Spleen (tissue), 7 donors: Measurements from ENCODE around the gene EIPR1.

ENCODE experiments used
- CTCF ChIP-seq, 11 experiments: fragments of 200-600 bp in 7 of 11; fragments of 450-650 bp in 4 of 11; sonication (generic) in 4 of 11; IDR thresholded peaks in 8 of 11; conservative IDR thresholded peaks in 3 of 11; 1 replicate in 7 of 11; 2 replicates in 4 of 11; pipeline versions ENCODE4 v1.4.0 to v1.8.0; 2016 to 2021; ENCODE audit warnings: antibody characterized with exemption in 11 of 11, inconsistent platforms in 4 of 11, mild to moderate bottlenecking in 1 of 11
- POLR2A ChIP-seq, 3 donors: fragments of 450-650 bp; IDR thresholded peaks; one replicate each; pipeline ENCODE4 v1.5.1; 2017; ENCODE audit warnings: antibody characterized with exemption in 3 of 3, mild to moderate bottlenecking in 1 of 3
- POLR2AphosphoS5 ChIP-seq, 3 donors: sonication (generic); formaldehyde crosslinking; IDR thresholded peaks; one replicate each; pipeline ENCODE4 v1.5.1; 2017; ENCODE audit warnings: antibody characterized with exemption in 3 of 3
- donor health status: DM: no; HTN: no; CAD: no; lungs with moderate emphysema.
- donor health status: DM: no; HTN: no; CAD: no.
- donor health status: DM: no; HTN: no; CAD: no.

DNA sequence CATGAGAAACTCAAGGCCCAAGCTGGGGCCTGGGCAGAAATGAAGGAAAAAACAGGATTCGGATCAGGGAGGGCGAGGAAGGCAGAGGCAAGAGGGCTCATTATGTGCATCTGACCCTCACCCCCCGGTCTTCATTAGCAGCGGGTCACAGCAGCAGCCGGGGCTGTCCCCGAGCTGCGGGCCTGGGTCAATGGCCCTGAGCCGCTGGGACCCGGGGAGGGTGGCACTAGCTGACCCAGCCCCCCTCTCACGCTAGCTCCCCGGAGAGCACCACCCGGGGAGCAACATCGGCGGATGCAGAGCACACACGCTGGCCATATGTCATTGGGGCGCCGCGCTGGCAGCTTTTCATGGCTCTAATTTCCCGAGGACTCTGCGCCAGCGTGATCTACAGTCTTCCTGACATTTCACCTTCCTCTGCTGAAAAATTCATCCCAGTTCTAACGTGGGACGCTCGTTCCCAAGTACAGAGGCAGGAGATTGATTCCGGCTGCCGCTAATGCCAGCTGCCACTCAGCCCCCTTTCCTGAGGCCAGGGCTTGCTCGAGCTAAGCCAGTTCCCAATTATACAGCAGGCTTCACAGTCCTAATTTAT is 63.7 kb downstream of the EIPR1 start:
- TF ChIP-seq CTCF (IDR thresholded peaks at IDR 0.05 in 8 of 11, conservative IDR thresholded peaks at IDR 0.05 in 3 of 11), result no peak
- TF ChIP-seq POLR2A (IDR thresholded peaks at IDR 0.05), result no peak
- TF ChIP-seq POLR2AphosphoS5 (IDR thresholded peaks at IDR 0.05), result peak in 2 of 3 donors; percentile 42 to 53
